Panc1 (cell line): ENCODE data around the gene CAMSAP3.

ENCODE experiments used
- POLR2AphosphoS5 ChIP-seq: IDR thresholded peaks from 2 replicates; pipeline ENCODE4 v1.6.1; 2012; ENCODE audit warnings: mild to moderate bottlenecking, low read depth, low read length, moderate library complexity
- SIN3A ChIP-seq: IDR thresholded peaks from 2 replicates; pipeline ENCODE4 v1.6.1; 2012; ENCODE audit warnings: low read depth, mild to moderate bottlenecking, low read length, moderate library complexity, borderline replicate concordance; ENCODE audit not compliant: insufficient read depth
- TCF7L2 ChIP-seq: IDR thresholded peaks from 2 replicates; pipeline ENCODE4 v1.6.1; 2011; ENCODE audit warnings: mild to moderate bottlenecking, low read depth, low read length, inconsistent platforms
- TF ChIP-seq, protein P1 (sequence below): fragments of 450-650 bp; IDR thresholded peaks from 2 replicates; pipeline ENCODE4 v1.5.1; 2017; ENCODE audit warnings: mild to moderate bottlenecking

DNA sequence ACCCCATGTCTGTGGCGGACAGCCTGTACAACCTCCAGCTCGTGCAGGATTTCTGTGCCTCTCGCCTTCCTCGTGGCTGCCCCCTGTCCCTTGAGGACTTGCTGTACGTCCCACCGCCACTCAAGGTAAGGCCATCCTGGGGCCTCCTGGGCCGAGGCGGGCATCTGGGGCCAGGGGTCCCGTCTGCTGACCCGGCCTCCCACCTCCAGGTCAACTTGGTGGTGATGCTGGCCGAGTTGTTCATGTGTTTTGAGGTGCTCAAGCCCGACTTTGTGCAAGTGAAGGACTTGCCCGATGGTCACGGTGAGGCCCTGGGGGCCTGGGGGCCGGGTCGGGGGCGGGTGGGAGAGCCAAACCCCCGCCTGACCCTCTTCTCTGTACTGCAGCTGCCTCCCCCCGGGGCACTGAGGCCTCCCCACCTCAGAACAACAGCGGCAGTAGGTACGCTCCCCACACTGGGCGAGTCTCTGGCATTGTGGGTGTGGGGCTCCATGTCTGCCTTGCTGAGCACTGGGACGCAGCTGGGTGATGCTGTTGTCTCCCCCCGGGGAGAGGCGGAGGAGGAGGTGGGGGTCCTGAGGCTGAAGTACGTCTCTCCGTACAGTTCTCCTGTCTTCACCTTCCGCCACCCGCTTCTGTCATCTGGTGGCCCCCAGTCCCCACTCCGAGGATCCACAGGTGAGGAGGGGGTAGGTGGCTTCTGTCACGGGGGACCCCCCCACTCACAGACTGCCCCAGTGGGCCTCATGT lies 15.0 kb downstream of the CAMSAP3 start:
- TF ChIP-seq, protein P1, sequence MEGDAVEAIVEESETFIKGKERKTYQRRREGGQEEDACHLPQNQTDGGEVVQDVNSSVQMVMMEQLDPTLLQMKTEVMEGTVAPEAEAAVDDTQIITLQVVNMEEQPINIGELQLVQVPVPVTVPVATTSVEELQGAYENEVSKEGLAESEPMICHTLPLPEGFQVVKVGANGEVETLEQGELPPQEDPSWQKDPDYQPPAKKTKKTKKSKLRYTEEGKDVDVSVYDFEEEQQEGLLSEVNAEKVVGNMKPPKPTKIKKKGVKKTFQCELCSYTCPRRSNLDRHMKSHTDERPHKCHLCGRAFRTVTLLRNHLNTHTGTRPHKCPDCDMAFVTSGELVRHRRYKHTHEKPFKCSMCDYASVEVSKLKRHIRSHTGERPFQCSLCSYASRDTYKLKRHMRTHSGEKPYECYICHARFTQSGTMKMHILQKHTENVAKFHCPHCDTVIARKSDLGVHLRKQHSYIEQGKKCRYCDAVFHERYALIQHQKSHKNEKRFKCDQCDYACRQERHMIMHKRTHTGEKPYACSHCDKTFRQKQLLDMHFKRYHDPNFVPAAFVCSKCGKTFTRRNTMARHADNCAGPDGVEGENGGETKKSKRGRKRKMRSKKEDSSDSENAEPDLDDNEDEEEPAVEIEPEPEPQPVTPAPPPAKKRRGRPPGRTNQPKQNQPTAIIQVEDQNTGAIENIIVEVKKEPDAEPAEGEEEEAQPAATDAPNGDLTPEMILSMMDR: no peak
- TF ChIP-seq SIN3A: no peak
- no peak for TF ChIP-seq POLR2AphosphoS5
- TF ChIP-seq TCF7L2: no peak
